Colonic mucosa (tissue), 4 donors: ENCODE measurements around the gene GUCY2D. TPM values are rescaled to one million over a fixed set of nuclear protein-coding genes. Genes with fewer than 3 reads are reported as not detected.

Experiments
- DNase-seq: peaks from one replicate; pipeline ENCODE4 v3.0.0-alpha.2; 2020
- H3K27ac ChIP-seq: fragments of 200-600 bp; one replicate; pipeline ENCODE4 v1.8.0; 2021
- H3K27me3 ChIP-seq: fragments of 200-600 bp; one replicate; pipeline ENCODE4 v1.8.0; 2021
- H3K36me3 ChIP-seq: fragments of 200-600 bp; one replicate; pipeline ENCODE4 v1.8.0; 2021
- H3K4me1 ChIP-seq: fragments of 200-600 bp; one replicate; pipeline ENCODE4 v1.8.0; 2021; ENCODE audit warnings: mild to moderate bottlenecking
- H3K4me3 ChIP-seq: fragments of 200-600 bp; one replicate; pipeline ENCODE4 v1.8.0; 2021
- H3K9ac ChIP-seq, 2 donors: one replicate each; pipeline ENCODE4 v1.7.0; 2013; ENCODE audit warnings: control low read depth in 2 of 2, low read depth in 2 of 2, low read length in 2 of 2
- H3K9me3 ChIP-seq: fragments of 200-600 bp; one replicate; pipeline ENCODE4 v1.8.0; 2021
- intact Hi-C: fragments of 100-400 bp; cut with DNase I; formaldehyde crosslinking; loops from one replicate; pipeline ENCODE4 v1.14.1; 2022
- total RNA-seq, 2 donors: library from RNA; stranded (reverse); fragmentation: NEBNext Ultra II Directional in 1 of 2; extraction: Animal tissue kit (Norgen Biotek cat#: 25700) in 1 of 2; gene quantifications; one replicate each; pipeline ENCODE4 v1.2.1, GENCODE V29; 2021
- TF ChIP-seq, protein P1 (sequence below): fragments of 200-600 bp; IDR thresholded peaks from one replicate; pipeline ENCODE4 v1.8.0; 2022; ENCODE audit warnings: antibody characterized with exemption, mild to moderate bottlenecking
- donor health status: healthy.
- donor health status: DM: no; HTN: no; CAD: no.
- donor health status: DM: no; HTN: no; CAD: no.

The GUCY2D gene
- total RNA-seq, 2 donors from 2014 or later = 0.21 to 0.37 TPM

GRCh38 chr17:7961421-7961820 is 41.0 kb upstream of the GUCY2D start:
- no peaks in the 10 kb centered on the region for H3K4me1 ChIP-seq
- intact Hi-C loops = no loop called here
- H3K9ac ChIP-seq = no peak overlapping the region
- H3K27me3 ChIP-seq = no peaks in the 10 kb centered on the region
- H3K27ac ChIP-seq = no peak overlapping the region
- H3K36me3 ChIP-seq = no peaks in the 10 kb centered on the region
- TF ChIP-seq, protein P1, sequence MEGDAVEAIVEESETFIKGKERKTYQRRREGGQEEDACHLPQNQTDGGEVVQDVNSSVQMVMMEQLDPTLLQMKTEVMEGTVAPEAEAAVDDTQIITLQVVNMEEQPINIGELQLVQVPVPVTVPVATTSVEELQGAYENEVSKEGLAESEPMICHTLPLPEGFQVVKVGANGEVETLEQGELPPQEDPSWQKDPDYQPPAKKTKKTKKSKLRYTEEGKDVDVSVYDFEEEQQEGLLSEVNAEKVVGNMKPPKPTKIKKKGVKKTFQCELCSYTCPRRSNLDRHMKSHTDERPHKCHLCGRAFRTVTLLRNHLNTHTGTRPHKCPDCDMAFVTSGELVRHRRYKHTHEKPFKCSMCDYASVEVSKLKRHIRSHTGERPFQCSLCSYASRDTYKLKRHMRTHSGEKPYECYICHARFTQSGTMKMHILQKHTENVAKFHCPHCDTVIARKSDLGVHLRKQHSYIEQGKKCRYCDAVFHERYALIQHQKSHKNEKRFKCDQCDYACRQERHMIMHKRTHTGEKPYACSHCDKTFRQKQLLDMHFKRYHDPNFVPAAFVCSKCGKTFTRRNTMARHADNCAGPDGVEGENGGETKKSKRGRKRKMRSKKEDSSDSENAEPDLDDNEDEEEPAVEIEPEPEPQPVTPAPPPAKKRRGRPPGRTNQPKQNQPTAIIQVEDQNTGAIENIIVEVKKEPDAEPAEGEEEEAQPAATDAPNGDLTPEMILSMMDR = no peak
- no peaks in the 10 kb centered on the region for H3K9me3 ChIP-seq
- H3K4me3 ChIP-seq = no peak overlapping the region
- DNase-seq = no peak

- TF ChIP-seq, protein P1 = no peak
- intact Hi-C loops = no loop called here
Observed at GRCh38 chr17:7967751-7968150, 34.7 kb upstream of the GUCY2D start.

DNA sequence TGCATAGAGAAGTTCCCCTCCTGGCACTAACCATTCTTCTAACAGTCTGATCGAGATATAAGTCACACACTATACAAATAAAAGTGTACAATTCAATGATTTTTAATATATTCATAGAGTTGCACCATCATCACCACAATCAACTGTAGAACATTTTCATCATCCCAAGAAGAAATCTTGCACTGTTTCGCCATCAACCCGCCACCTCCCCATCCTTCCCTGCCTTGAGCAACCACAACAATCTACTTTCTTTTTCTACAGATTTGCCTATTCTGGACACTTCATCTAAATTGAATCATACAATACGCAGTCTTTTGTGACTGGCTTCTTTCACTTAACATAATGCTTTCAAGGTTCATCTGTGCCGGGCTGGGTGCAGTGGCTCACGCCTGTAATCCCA is 33.0 kb upstream of the GUCY2D start:
- no peaks in the 10 kb centered on the region for H3K9me3 ChIP-seq
- no peak overlapping the region for H3K27ac ChIP-seq
- H3K9ac ChIP-seq = no peak overlapping the region
- H3K27me3 ChIP-seq = no peaks in the 10 kb centered on the region
- no peaks in the 10 kb centered on the region for H3K4me1 ChIP-seq
- DNase-seq = no peak
- TF ChIP-seq, protein P1 = no peak
- no peak overlapping the region for H3K4me3 ChIP-seq
- intact Hi-C loops = no loop called here
- no peaks in the 10 kb centered on the region for H3K36me3 ChIP-seq

More at GRCh38 chr17:7967751-7968150, 34.7 kb upstream of the GUCY2D start:
- H3K9ac ChIP-seq = no peak overlapping the region
- H3K4me3 ChIP-seq = no peak overlapping the region
- H3K36me3 ChIP-seq = no peaks in the 10 kb centered on the region
- DNase-seq = no peak
- no peaks in the 10 kb centered on the region for H3K27me3 ChIP-seq
- no peaks in the 10 kb centered on the region for H3K9me3 ChIP-seq
- no peak overlapping the region for H3K27ac ChIP-seq
- H3K4me1 ChIP-seq = no peaks in the 10 kb centered on the region

DNA sequence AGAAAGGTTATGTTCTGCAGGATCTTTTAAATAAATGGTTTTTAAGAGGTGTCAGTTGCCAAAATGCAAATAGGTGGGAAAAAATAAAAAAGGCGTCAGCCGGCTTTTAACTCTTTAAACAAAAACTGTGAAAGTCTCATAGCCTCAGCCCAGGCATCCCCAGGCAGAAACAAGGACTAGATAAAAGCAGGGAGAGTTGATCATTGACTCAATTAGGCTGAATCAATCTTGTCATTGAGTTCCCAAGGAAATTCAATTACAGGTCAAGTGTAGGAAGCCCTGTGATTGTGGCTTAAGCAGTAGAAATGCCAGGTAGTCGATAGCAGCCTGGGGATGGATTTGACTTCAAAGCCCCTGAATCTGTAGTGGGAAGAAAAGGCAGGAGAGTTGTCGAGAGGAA is 30.8 kb upstream of the GUCY2D start:
- Histone ChIP-seq H3K9ac (no peak overlapping the region), H3K4me3 (no peak overlapping the region), H3K4me1 (no peaks in the 10 kb centered on the region), H3K27ac (no peak overlapping the region), H3K9me3 (no peaks in the 10 kb centered on the region), H3K36me3 (no peaks in the 10 kb centered on the region), H3K27me3 (no peaks in the 10 kb centered on the region)
- TF ChIP-seq, protein P1 = no peak
- no peak for DNase-seq
- intact Hi-C loops = no loop called here

- no peak for DNase-seq
- H3K9me3 ChIP-seq = no peaks in the 10 kb centered on the region
- no peaks in the 10 kb centered on the region for H3K36me3 ChIP-seq
- H3K27ac ChIP-seq = no peak overlapping the region
- no peak overlapping the region for H3K9ac ChIP-seq
- TF ChIP-seq, protein P1 = no peak
- H3K27me3 ChIP-seq = no peaks in the 10 kb centered on the region
- H3K4me3 ChIP-seq = no peak overlapping the region
- H3K4me1 ChIP-seq = no peaks in the 10 kb centered on the region
- intact Hi-C loops = no loop called here
Observed at GRCh38 chr17:7972131-7972785, 30.2 kb upstream of the GUCY2D start.
